KOPT-K1 (cell line): ENCODE results near the gene DEF6.

Experiments
- H3K27ac ChIP-seq: fragments of 200-600 bp; sonication (generic); 2 replicates; pipeline ENCODE4 v1.5.1; 2016; ENCODE audit warnings: antibody characterized with exemption, mild to moderate bottlenecking, low read depth, low read length; ENCODE audit not compliant: poor library complexity, severe bottlenecking
- H3K36me3 ChIP-seq: fragments of 200-600 bp; sonication (generic); 2 replicates; pipeline ENCODE4 v1.5.1; 2017; ENCODE audit warnings: antibody characterized with exemption, mild to moderate bottlenecking, low read length, moderate library complexity; ENCODE audit not compliant: insufficient read depth
- H3K9me3 ChIP-seq: fragments of 200-600 bp; sonication (generic); 2 replicates; pipeline ENCODE4 v1.5.1; 2017; ENCODE audit warnings: antibody characterized with exemption, low read length, mild to moderate bottlenecking; ENCODE audit not compliant: insufficient read depth, poor library complexity, severe bottlenecking

Gene DEF6

GRCh38 chr6:35363293-35363750 is 65.7 kb downstream of the DEF6 start:
- Histone ChIP-seq H3K36me3 (no peaks in the 10 kb centered on the region), H3K9me3 (no peaks in the 10 kb centered on the region), H3K27ac (no peak overlapping the region)

DNA sequence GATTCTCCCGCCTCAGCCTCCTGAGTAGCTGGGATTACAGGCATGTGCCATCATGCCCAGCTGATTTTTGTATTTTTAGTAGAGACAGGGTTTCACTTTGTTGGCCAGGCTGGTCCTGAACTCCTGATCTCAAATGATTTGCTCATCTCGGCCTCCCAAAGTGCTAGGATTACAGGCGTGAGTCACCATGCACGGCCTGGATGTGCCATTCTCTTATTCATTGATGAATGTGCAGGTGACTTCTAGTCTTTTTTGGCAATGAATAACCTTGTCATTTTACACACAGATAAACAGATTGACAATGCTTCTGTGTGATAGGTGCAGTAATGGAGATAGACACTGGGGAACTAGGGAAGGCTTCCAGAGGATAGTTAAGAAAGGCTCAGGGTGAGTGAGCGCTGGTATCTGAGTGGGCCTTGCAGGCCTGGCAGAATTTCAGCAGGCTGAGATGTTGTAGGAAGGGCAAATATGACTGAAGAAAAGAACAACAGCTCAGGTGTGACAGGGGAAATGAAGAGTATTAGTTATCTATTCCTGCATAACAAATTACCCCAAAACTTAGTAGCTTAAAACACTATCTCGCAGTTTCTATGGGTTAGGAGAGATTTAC is 68.1 kb downstream of the DEF6 start:
- Histone ChIP-seq H3K27ac (no peak overlapping the region), H3K9me3 (no peaks in the 10 kb centered on the region)

GRCh38 chr6:35366204-35366596 is 68.6 kb downstream of the DEF6 start:
- Histone ChIP-seq H3K27ac (no peak overlapping the region), H3K9me3 (no peaks in the 10 kb centered on the region)

More for the DNA sequence above, 68.1 kb downstream of the DEF6 start:
- no peaks in the 10 kb centered on the region for H3K36me3 ChIP-seq

DNA sequence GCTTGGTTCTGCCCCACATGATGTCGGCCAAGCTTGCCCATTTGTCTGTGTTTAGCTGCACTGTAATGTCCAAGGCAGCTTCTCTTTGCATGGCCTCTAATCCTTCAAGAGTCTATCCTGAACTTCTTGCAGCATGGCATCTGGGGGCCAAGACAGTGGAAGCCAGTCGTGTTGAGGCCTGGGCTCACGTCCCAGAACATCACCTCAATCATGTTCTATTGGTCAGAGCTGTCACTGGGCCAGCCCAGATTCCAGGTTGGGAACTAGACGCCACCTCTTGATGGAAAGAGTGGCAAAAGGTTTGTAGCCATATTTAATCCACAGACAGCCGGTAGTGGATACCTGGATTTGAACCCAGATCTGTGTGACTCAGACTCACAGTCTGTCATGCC is 70.0 kb downstream of the DEF6 start:
- H3K9me3 ChIP-seq = no peaks in the 10 kb centered on the region
- no peaks in the 10 kb centered on the region for H3K36me3 ChIP-seq
- no peak overlapping the region for H3K27ac ChIP-seq

More at GRCh38 chr6:35366204-35366596, 68.6 kb downstream of the DEF6 start:
- H3K36me3 ChIP-seq = no peaks in the 10 kb centered on the region

DNA sequence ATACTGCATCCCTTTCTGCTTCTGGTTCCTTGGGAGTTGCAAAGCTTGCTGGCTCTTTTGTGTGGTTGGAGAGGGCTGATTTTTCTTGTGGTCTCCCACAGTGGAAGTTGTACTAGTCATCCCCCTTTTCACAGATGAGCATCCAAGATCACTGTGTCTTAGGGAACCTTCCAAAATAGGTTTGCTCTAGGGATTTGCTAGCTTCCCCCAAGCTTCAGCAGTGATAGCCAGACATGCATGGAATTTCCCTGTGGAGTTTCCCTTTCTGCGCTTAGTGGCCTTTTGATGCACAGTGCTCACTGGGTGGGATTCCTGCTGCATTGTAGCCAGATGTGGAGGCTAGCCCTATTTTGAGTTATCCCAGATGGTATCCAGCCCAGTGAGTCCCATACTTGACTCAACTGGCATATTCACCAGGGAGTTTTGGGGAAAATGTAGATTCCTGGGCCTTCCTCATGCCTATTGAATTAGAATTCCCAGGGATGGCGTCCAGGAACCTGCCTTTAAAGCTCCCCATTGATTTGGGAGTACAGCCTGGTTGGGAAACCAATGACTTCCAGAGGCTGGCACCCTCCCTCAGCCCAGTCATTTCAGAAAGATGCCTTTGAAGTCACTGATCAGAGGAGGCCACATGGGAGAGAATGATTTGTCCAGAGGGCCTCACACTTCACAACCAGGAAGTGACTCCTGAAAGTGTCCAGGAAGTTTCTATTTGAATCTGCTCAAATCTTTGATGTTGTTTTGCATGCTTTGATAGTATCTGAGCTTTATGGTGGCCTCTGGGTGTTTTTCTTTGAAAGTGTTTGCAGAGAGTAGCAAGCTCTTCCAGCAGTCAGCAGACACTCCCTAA is 70.6 kb downstream of the DEF6 start:
- H3K36me3 ChIP-seq = no peaks in the 10 kb centered on the region
- peak overlapping the region; percentile 13 for H3K27ac ChIP-seq
- no peaks in the 10 kb centered on the region for H3K9me3 ChIP-seq

GRCh38 chr6:35370124-35370741 is 72.6 kb downstream of the DEF6 start:
- H3K9me3 ChIP-seq = no peaks in the 10 kb centered on the region
- no peaks in the 10 kb centered on the region for H3K36me3 ChIP-seq
- peak overlapping the region; percentile 28 for H3K27ac ChIP-seq

DNA sequence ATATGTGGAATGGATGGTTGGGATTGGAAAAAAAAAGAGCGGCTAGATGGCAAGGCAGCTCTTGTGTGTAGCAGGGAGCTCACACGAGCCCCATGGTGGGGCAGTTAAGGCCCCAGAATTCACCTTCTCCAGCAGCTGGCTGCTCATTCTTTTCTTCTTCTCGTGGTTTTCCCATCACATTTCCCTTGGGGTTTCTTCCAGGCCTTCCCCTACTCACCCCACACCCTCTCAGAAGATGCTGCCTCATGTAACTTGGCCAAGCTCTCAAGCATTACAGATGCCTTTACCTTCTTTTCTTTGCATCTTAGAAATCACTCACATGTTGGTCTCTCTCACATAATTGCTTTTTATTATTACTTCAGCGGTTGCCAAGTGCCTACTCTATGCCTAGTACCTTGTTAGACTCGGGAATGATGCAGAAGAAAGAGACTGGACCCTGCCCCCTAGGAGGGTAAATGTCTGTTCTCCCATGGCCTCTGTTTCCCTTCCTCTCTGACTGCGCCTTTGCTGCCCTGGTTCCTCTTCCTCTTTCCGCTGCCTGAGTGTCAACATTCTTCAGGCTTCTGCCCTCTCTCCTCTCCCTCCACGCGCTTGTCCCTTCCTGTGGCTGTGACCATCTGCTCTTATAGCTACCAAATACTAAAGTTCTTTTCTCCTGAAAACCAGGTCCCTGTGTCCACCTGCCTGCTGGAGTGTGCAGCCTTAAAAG is 73.3 kb downstream of the DEF6 start:
- H3K27ac ChIP-seq = peak overlapping the region; percentile 28
- H3K36me3 ChIP-seq = no peaks in the 10 kb centered on the region
- H3K9me3 ChIP-seq = no peaks in the 10 kb centered on the region
